ENCODE results near the gene IRX4.

Gene IRX4

GRCh38 chr5:1831257-1831656 is 51.5 kb downstream of the IRX4 start:
- no peak overlapping the region for H3K27ac ChIP-seq
- H3K9me3 ChIP-seq (ENCODE audit: low read depth, low read length): no peaks in the 10 kb centered on the region
- no peak for DNase-seq (ENCODE audit: low read depth, low spot score)
- H3K9ac ChIP-seq (ENCODE audit: insufficient read length): no peak overlapping the region
- no peak overlapping the region for H3K4me3 ChIP-seq
- no peaks in the 10 kb centered on the region for H3K36me3 ChIP-seq (ENCODE audit: insufficient read depth, low read length)
- TF ChIP-seq EZH2 (IDR thresholded peaks at IDR 0.05) (no peak), FOXP2 (optimal IDR thresholded peaks at IDR 0.05; ENCODE audit: control extremely low read depth, extremely low read length, insufficient read depth) (no peak), POLR2AphosphoS5 (IDR thresholded peaks at IDR 0.05; ENCODE audit: borderline replicate concordance, low read depth, low read length) (no peak)

GRCh38 chr5:1830571-1831228 is 52.0 kb downstream of the IRX4 start:
- no peaks in the 10 kb centered on the region for H3K9me3 ChIP-seq (ENCODE audit: low read depth, low read length)
- no peaks in the 10 kb centered on the region for H3K36me3 ChIP-seq (ENCODE audit: insufficient read depth, low read length)
- TF ChIP-seq FOXP2 (optimal IDR thresholded peaks at IDR 0.05; ENCODE audit: control extremely low read depth, extremely low read length, insufficient read depth) (no peak), POLR2AphosphoS5 (IDR thresholded peaks at IDR 0.05; ENCODE audit: borderline replicate concordance, low read depth, low read length) (no peak), EZH2 (IDR thresholded peaks at IDR 0.05) (no peak)
- no peak overlapping the region for H3K9ac ChIP-seq (ENCODE audit: insufficient read length)
- H3K4me3 ChIP-seq: no peak overlapping the region
- DNase-seq (ENCODE audit: low read depth, low spot score): no peak
- no peak overlapping the region for H3K27ac ChIP-seq

- no peak overlapping the region for H3K27ac ChIP-seq
- no peak overlapping the region for H3K9ac ChIP-seq (ENCODE audit: insufficient read length)
- H3K9me3 ChIP-seq (ENCODE audit: low read depth, low read length): no peaks in the 10 kb centered on the region
- no peak for DNase-seq (ENCODE audit: low read depth, low spot score)
- TF ChIP-seq EZH2 (IDR thresholded peaks at IDR 0.05): no peak
- TF ChIP-seq POLR2AphosphoS5 (IDR thresholded peaks at IDR 0.05; ENCODE audit: borderline replicate concordance, low read depth, low read length): no peak
- no peak for TF ChIP-seq FOXP2 (optimal IDR thresholded peaks at IDR 0.05; ENCODE audit: control extremely low read depth, extremely low read length, insufficient read depth)
- H3K4me3 ChIP-seq: peak overlapping the region; percentile 13; the same call in 1 of the 2 replicates
- no peaks in the 10 kb centered on the region for H3K36me3 ChIP-seq (ENCODE audit: insufficient read depth, low read length)
These were observed 54.8 kb downstream of the IRX4 start for GRCh38 chr5:1827886-1828397.
